GM23248 (cell line): ENCODE data around the gene LIMK1. TPM values are rescaled to one million over a fixed set of nuclear protein-coding genes. Genes with fewer than 3 reads are reported as not detected.

Source experiments
- DNase-seq: peaks from one replicate; pipeline ENCODE4 v3.0.0-alpha.2; 2015
- H2AFZ ChIP-seq: fragments of 200-600 bp; sonication (generic); 2 replicates; pipeline ENCODE4 v1.6.1; 2016; ENCODE audit warnings: antibody characterized with exemption
- H3F3A ChIP-seq: fragments of 200-600 bp; sonication (generic); 2 replicates; pipeline ENCODE4 v1.6.1; 2016; ENCODE audit warnings: mild to moderate bottlenecking, antibody characterized with exemption, mixed run types; ENCODE audit not compliant: insufficient read depth
- H3K27ac ChIP-seq: fragments of 200-600 bp; sonication (generic); 2 replicates; pipeline ENCODE4 v1.5.1; 2016; ENCODE audit warnings: mild to moderate bottlenecking
- H3K27me3 ChIP-seq: fragments of 200-600 bp; sonication (generic); replicated peaks from 2 replicates; pipeline ENCODE4 v1.6.1; 2016; ENCODE audit warnings: mild to moderate bottlenecking; ENCODE audit not compliant: insufficient read depth
- H3K36me3 ChIP-seq: fragments of 200-600 bp; sonication (generic); 2 replicates; pipeline ENCODE4 v1.6.1; 2016; ENCODE audit warnings: low read depth, mild to moderate bottlenecking
- H3K4me1 ChIP-seq: fragments of 200-600 bp; sonication (generic); 2 replicates; pipeline ENCODE4 v1.6.1; 2016; ENCODE audit warnings: mild to moderate bottlenecking; ENCODE audit not compliant: insufficient read depth
- H3K4me2 ChIP-seq: fragments of 200-600 bp; sonication (generic); one replicate; pipeline ENCODE4 v1.6.1; 2016; ENCODE audit warnings: mild to moderate bottlenecking; ENCODE audit not compliant: unreplicated experiment
- H3K4me3 ChIP-seq: fragments of 200-600 bp; sonication (generic); 2 replicates; pipeline ENCODE4 v1.5.1; 2016; ENCODE audit warnings: mild to moderate bottlenecking
- H3K79me2 ChIP-seq: fragments of 200-600 bp; sonication (generic); 2 replicates; pipeline ENCODE4 v1.6.1; 2016; ENCODE audit warnings: mild to moderate bottlenecking; ENCODE audit not compliant: insufficient read depth
- H3K9ac ChIP-seq: fragments of 200-600 bp; sonication (generic); 2 replicates; pipeline ENCODE4 v1.6.1; 2016; ENCODE audit warnings: mild to moderate bottlenecking
- H3K9me2 ChIP-seq: fragments of 200-600 bp; sonication (generic); 2 replicates; pipeline ENCODE4 v1.6.1; 2016; ENCODE audit warnings: mixed run types, mild to moderate bottlenecking, moderate library complexity; ENCODE audit not compliant: insufficient read depth
- H3K9me3 ChIP-seq: fragments of 200-600 bp; sonication (generic); one replicate; pipeline ENCODE4 v1.6.1; 2017; ENCODE audit warnings: low read depth
- H4K20me1 ChIP-seq: fragments of 200-600 bp; sonication (generic); 2 replicates; pipeline ENCODE4 v1.6.0; 2016; ENCODE audit not compliant: insufficient read depth
- EZH2 ChIP-seq: fragments of 200-600 bp; sonication (generic); IDR thresholded peaks from 2 replicates; pipeline ENCODE4 v1.6.1; 2018; ENCODE audit warnings: antibody characterized with exemption, mild to moderate bottlenecking; ENCODE audit not compliant: insufficient read depth, poor library complexity, severe bottlenecking
- EZH2phosphoT487 ChIP-seq: fragments of 200-600 bp; sonication (generic); IDR thresholded peaks from 2 replicates; pipeline ENCODE4 v1.6.1; 2018; ENCODE audit warnings: antibody characterized with exemption, moderate library complexity, mild to moderate bottlenecking, low read depth; ENCODE audit not compliant: insufficient read depth
- WGBS, 2 experiments: methylation state at CpG; one replicate each; pipeline ENCODE4 v1.1.6; 2015 to 2017; ENCODE audit warnings: low lambda C conversion rate in 2 of 2, low coverage in 1 of 2; ENCODE audit errors: missing lambda C conversion rate in 2 of 2; 5-methylcytosine and 5-hydroxymethylcytosine counted together
- in situ Hi-C: fragments of 300-500 bp; cut with MboI; formaldehyde crosslinking; loops from 2 replicates; pipeline ENCODE4 v1.15.0; 2020
- polyA plus RNA-seq: library from polyadenylated mRNA; unstranded; fragments of >200 nt; fragmentation: Nextera tagmentation; extraction: Ambion mirVana; gene quantifications from 2 replicates; pipeline ENCODE4 v1.2.1, GENCODE V29; 2016
- total RNA-seq: library from RNA; depleted of rRNA; stranded (reverse); fragments of >200 nt; shearing (Covaris generic); gene quantifications from 2 replicates; pipeline ENCODE4 v1.2.3, GENCODE V29; 2014

Gene LIMK1
- total and polyA plus RNA-seq, 2 experiments from 2014 or later = 3.9 to 37.3 TPM

DNA sequence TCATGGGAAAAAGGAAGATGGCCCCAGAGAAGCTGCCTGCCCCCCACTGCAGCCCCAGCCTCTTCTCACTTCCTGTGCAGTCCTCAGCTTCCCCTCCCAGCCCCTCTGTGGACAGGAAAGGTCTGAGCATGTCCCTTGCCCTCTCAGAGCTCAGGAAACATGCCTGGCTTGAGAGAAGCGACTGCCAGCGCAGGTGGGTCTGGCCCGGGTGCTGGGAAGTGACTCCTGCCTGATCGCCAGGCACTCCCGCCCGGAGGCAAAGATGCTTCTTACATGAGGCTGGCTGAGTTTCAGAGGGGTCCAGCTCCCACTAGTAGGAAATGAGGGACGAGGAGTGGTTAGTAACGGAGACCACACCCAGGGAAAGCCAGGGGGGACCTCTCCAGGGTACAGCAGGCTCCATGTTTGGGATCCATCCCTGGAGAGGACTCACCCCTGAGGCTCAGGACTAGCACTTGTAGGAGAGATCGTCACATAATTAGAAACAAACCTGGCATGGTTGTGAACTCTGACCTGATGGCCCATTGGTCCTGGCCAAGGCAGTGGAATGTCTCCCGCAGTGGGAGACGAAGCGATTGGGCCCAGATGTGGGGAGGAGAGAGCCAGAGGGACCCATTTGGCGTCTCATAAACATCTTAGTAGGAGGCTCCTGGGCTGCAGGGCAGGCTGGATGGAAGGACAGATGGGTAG, 43.4 kb upstream of the LIMK1 start:
- no peak overlapping the region for H3K9ac ChIP-seq
- no peaks in the 10 kb centered on the region for H4K20me1 ChIP-seq
- H3K79me2 ChIP-seq = no peaks in the 10 kb centered on the region
- H3K4me3 ChIP-seq = no peak overlapping the region
- H3K36me3 ChIP-seq = no peaks in the 10 kb centered on the region
- no peaks in the 10 kb centered on the region for H3K4me1 ChIP-seq
- 81 to 84% methylated on average over 12 to 13 of the region's 13 CpGs for WGBS, 2 experiments
- H3K4me2 ChIP-seq = no peak overlapping the region
- no peak for TF ChIP-seq EZH2phosphoT487
- no peak for TF ChIP-seq EZH2
- in situ Hi-C loops = no loop called here
- H2AFZ ChIP-seq = no peak overlapping the region
- H3K9me2 ChIP-seq = no peaks in the 10 kb centered on the region
- no peak overlapping the region for H3K27ac ChIP-seq
- no peaks in the 10 kb centered on the region for H3F3A ChIP-seq
- no peaks in the 10 kb centered on the region for H3K27me3 ChIP-seq
- DNase-seq = no peak
- H3K9me3 ChIP-seq = no peaks in the 10 kb centered on the region

DNA sequence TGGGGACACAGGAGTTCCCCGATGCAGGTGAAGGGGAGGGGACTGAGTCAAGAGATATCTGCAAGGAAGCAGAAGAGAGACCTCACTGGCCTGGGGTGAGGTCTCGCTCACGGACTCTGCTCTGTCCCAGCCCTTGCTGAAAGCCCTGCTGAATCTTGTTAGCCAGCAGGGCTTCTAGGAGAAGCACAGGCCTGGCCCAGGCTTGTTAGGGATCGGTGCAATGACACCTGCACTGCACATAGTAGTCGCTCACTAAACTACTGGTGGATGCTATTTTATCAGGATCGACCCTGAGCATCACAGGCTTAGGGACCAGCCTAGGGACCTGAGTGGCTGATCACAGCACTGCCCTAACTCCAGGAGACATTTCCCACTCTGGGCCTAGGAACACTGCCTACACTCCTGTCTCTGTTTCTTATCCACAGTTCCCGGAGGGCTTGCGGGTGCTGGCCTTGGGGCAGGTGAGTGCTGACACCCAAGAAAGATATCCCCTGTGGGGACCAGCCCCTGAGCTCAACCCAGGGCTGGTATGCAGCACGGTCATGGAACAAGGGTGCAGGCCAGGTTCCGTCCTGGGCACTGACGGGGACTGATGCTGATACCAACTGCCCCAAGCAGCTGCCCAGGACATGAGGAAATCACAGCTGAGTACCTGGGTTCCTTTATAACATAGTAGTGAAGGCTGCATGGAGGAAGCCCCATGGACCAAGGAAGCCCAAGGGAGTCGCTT, 42.6 kb upstream of the LIMK1 start:
- H3K9me3 ChIP-seq = no peaks in the 10 kb centered on the region
- no peak overlapping the region for H3K4me3 ChIP-seq
- in situ Hi-C loops = no loop called here
- H3K27ac ChIP-seq = no peak overlapping the region
- no peaks in the 10 kb centered on the region for H3K36me3 ChIP-seq
- H3F3A ChIP-seq = no peaks in the 10 kb centered on the region
- WGBS, 2 experiments = 90 to 93% methylated on average over 12 of the region's 12 CpGs
- H3K79me2 ChIP-seq = no peaks in the 10 kb centered on the region
- no peaks in the 10 kb centered on the region for H3K4me1 ChIP-seq
- DNase-seq = no peak
- no peak overlapping the region for H3K4me2 ChIP-seq
- no peak for TF ChIP-seq EZH2
- no peak for TF ChIP-seq EZH2phosphoT487
- H3K9ac ChIP-seq = no peak overlapping the region
- no peak overlapping the region for H2AFZ ChIP-seq
- H4K20me1 ChIP-seq = no peaks in the 10 kb centered on the region
- no peaks in the 10 kb centered on the region for H3K27me3 ChIP-seq
- no peaks in the 10 kb centered on the region for H3K9me2 ChIP-seq

DNA sequence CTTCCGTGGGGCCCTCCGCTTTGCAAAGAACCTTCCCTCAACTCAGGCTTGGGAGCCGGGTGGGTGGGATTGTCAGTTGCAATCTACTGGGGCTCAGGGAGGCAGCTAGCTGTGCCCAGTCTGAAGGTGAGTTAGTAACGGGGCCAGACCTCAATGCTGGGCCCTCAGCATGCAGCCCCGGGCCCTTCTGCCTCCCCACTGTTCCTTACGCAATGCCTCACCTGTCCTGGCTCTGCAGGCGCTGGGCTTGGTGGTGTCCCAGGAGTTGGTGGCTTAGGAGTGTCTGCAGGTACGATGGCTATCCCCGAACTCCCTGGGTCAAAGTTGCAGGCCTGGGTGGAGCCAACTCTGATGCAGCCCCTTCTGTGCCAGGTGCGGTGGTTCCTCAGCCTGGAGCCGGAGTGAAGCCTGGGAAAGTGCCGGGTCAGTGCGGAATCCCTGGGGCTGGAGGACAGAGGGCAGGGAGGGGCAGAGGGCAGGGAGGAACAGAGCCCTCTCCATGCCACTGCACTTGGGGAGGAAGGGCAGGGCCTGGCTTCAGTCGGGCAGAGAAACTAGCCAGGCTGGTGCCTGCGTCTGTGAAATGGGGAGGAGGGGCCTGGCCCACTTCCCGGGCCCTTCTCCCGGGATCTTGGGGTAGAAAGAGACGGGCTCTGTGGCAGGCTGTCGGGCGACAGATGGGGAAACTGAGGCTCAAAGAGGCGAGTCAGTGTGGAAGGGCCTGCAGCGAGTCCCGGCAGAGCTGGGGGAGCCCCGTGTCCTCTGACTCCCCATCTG, 40.7 kb upstream of the LIMK1 start:
- Histone ChIP-seq H3F3A (no peaks in the 10 kb centered on the region), H3K4me2 (no peak overlapping the region), H3K9me3 (no peaks in the 10 kb centered on the region), H3K9ac (peak overlapping the region; percentile 28; the same call in 1 of the 2 replicates), H3K79me2 (no peaks in the 10 kb centered on the region), H3K4me1 (no peaks in the 10 kb centered on the region), H3K27ac (no peak overlapping the region), H3K27me3 (no peaks in the 10 kb centered on the region), H3K4me3 (no peak overlapping the region), H2AFZ (no peak overlapping the region), H3K9me2 (no peaks in the 10 kb centered on the region), H4K20me1 (no peaks in the 10 kb centered on the region), H3K36me3 (no peaks in the 10 kb centered on the region)
- in situ Hi-C loops = no loop called here
- DNase-seq = no peak
- 62 to 72% methylated on average over 21 to 24 of the region's 24 CpGs for WGBS, 2 experiments
- TF ChIP-seq EZH2 (no peak), EZH2phosphoT487 (no peak)

DNA sequence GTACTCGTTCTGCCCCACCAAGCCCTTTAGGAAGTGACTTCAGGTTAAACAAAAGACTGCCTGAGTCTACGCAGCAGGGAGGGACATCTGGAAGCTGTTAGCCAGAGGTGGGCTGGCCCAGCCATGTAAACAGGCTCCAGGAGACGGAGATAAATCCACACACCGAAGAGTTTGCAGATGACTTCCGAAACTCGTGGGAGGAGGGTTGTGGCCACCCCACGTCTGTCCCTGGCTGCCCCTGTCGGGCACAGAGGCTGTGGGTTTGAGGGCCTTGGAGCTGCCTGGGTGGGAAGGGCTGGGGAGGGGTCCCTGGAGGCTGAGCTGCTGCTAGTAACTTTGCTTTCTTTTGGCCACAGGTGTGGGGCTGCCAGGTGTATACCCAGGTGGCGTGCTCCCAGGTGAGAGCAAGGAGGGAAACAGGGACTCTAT, 40.1 kb upstream of the LIMK1 start:
- peak; percentile 60 for DNase-seq
- TF ChIP-seq EZH2 (no peak), EZH2phosphoT487 (no peak)
- H3K4me1 ChIP-seq = no peaks in the 10 kb centered on the region
- H4K20me1 ChIP-seq = no peaks in the 10 kb centered on the region
- in situ Hi-C loops = no loop called here
- H3K4me3 ChIP-seq = no peak overlapping the region
- H3K36me3 ChIP-seq = no peaks in the 10 kb centered on the region
- H3K27ac ChIP-seq = no peak overlapping the region
- H3K79me2 ChIP-seq = no peaks in the 10 kb centered on the region
- H3K9ac ChIP-seq = peak overlapping the region; percentile 28; the same call in 1 of the 2 replicates
- H3K27me3 ChIP-seq = no peaks in the 10 kb centered on the region
- no peaks in the 10 kb centered on the region for H3K9me3 ChIP-seq
- no peaks in the 10 kb centered on the region for H3K9me2 ChIP-seq
- no peak overlapping the region for H3K4me2 ChIP-seq
- no peaks in the 10 kb centered on the region for H3F3A ChIP-seq
- H2AFZ ChIP-seq = no peak overlapping the region
- 48 to 52% methylated on average over 9 of the region's 9 CpGs for WGBS, 2 experiments
